Urothelium cell line (cell line): ENCODE results near the gene SF3A2.

Experiments
- DNase-seq: peaks from one replicate; pipeline ENCODE4 v3.0.0; 2011; ENCODE audit warnings: low spot score, mixed read lengths
- FAIRE-seq: peaks from 2 replicates; lab custom pipeline; 2011; peaks lifted over from hg19 to GRCh38; lab: Jason Lieb, UNC

The SF3A2 gene

DNA sequence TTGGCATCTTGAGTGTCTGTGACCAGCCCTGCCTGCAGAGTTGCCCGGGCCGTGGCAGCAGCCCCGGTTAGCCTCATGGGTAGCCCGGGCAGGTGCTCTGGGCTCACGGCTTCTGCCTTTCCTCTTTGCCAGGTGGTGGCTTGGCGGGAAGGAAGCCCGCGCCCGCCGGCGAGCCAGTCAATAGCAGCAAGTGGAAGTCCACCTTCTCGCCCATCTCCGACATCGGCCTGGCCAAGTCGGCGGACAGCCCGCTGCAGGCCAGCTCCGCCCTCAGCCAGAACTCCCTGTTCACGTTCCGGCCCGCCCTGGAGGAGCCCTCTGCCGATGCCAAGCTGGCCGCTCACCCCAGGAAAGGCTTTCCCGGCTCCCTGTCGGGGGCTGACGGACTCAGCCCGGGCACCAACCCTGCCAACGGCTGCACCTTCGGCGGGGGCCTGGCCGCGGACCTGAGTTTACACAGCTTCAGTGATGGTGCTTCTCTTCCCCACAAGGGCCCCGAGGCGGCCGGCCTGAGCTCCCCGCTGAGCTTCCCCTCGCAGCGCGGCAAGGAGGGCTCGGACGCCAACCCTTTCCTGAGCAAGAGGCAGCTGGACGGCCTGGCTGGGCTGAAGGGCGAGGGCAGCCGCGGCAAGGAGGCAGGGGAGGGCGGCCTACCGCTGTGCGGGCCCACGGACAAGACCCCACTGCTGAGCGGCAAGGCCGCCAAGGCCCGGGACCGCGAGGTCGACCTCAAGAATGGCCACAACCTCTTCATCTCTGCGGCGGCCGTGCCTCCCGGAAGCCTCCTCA, 10.4 kb upstream of the SF3A2 start:
- DNase-seq (no peak), FAIRE-seq (no peak)

DNA sequence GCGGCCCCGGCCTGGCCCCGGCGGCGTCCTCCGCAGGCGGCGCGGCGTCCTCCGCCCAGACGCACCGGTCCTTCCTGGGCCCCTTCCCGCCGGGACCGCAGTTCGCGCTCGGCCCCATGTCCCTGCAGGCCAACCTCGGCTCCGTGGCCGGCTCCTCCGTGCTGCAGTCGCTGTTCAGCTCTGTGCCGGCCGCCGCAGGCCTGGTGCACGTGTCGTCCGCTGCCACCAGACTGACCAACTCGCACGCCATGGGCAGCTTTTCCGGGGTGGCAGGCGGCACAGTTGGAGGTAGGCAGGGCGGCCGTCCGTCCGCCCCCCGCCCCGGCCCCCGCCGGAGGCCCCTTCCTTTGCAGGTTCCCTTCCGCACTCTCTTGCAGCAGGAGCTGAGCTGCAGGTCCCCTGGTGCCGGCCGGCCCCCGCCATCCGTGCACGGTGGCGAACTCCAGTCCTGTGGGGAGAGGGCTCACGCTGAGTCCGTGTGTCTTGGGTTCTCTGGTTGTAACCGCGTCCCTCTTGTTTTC, 9.7 kb upstream of the SF3A2 start:
- DNase-seq: no peak
- FAIRE-seq: no peak

DNA sequence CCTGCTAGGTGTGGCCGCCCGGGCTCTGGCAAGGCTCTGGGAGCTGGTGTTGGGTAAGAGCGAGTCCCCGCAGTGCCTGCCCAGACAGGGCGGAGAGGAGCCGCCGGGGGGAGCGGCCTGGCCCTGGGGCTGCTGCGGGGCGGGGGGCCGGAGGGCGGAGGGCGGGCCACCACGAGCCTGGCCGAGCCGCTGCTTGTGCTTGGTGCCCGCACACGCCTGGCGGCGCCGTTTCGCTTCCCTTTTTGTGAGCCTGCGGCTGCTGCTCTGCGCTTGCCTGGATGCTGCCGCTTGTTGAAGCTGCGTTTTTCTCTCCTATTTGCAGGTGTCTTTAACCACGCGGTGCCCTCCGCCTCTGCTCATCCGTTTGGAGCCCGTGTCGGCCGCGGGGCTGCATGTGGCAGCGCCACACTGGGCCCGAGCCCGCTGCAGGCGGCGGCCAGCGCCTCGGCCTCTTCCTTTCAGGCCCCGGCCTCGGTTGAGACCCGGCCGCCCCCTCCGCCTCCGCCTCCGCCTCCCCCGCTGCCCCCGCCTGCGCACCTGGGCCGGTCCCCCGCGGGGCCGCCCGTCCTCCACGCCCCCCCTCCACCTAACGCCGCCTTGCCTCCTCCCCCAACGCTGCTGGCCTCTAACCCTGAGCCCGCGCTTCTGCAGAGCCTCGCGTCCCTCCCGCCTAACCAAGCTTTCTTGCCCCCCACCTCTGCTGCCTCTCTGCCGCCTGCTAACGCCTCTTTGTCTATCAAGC, 9.0 kb upstream of the SF3A2 start:
- DNase-seq: no peak
- FAIRE-seq: no peak

DNA sequence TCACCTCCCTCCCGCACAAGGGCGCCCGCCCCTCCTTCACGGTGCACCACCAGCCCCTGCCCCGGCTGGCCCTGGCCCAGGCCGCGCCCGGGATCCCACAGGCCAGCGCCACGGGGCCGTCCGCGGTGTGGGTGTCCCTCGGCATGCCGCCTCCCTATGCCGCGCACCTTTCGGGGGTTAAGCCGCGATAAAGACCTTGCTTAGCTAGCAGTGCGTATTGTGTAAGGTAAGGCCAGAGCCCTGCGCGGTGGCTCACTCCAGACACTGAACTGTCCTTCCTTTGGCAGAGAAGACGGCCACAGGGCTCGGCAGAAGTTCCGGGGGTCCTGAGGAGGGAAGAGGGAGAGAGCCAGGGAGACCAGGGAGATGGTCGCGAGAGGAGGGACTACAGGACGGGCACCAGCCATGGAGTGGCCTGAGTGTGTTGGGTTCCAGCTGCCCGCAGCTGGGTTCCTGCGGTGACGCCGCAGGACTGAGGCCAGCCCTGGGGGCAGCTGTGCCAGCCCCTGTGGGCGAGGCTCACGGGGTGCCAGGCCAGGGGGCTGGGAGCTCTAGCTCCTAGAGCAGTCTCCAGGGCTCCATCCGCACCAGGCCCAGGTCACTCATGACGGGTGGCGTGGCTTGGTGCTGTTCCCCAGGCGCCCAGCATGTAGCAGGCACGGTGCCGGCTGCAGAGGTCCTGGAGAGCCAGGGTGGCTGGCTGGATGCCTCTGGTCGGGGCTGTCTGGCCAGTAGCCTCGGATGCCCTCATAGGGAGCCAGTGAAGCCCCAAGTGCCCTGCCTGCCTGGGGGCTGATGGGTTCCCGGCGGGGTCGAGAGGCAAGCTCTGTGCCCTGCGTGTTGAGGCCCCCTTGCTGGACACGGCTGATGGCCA, 8.2 kb upstream of the SF3A2 start:
- DNase-seq (no peak), FAIRE-seq (no peak)

- no peak for FAIRE-seq
These were observed 7.3 kb upstream of the SF3A2 start for GRCh38 chr19:2229103-2230032.

GRCh38 chr19:2230033-2230531, 6.5 kb upstream of the SF3A2 start:
- no peak for DNase-seq
- FAIRE-seq: no peak

More at GRCh38 chr19:2229103-2230032, 7.3 kb upstream of the SF3A2 start:
- DNase-seq: no peak

DNA sequence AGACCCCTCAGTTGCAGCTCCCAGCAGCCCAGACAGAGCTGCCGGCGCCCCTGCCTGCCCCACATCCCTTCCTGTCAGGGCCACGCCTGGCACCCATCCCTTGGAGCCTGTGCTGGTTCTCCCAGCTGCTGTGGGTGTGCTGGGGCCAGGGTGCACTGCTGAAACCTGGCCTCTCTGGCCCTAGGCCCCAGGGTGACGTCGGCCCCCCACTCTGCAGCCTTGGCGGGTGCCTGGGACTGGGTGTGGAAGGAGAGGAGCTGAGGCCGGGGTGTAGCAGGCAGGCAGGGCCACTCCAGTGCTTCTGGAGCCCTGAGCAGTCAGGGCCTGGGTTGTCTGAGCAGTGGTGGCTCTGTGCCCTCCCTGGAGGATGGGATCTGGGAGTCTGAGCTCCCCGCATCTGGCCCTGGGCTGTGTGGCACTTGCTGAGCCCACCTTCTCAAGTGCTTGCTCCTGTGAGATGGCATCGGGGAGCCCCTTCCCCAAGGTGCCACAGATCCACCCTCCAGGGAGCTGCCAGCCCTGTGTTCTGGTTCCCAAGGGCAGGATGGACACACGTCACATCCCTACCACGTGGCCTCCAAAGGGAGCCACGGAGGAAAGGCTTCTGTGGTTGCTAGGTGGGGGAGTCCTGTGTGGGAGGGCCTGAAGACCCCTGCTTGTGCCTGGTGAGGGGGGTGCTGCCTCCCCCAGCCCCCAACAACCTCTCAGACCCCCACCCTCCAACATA, 5.7 kb upstream of the SF3A2 start:
- no peak for DNase-seq
- FAIRE-seq: no peak

DNA sequence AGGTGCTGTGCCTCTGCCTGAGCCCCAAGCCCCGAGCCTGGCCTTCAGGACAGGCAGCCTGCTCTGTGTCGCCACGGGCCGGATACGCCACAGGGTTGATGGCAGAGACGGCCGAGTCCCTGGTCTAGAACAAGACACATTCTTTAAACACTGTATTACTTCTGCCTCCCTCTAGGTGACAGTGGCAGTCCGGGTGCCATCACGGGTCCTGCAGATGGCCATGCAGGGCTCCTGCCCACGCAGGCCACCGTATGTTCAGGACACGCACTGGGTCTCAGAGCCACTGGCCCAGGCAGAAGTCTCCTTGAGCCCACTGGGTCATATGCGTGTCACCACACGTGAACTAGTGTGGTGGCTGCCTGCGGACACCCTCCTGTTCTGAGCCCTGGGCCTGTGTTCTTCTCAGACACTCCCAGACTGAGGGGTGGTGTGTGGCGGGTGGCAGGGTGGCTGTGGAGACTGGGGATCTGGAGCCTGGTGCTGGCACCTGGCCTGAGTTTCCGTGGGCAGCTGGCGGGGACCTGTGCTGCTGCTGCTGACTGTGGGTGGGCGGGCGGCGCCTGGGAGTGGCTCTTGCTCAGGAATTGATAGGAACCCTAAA, 4.9 kb upstream of the SF3A2 start:
- peak; percentile 16 for DNase-seq
- FAIRE-seq: peak; percentile 35

GRCh38 chr19:2232286-2233151, 4.1 kb upstream of the SF3A2 start:
- no peak for DNase-seq
- no peak for FAIRE-seq

DNA sequence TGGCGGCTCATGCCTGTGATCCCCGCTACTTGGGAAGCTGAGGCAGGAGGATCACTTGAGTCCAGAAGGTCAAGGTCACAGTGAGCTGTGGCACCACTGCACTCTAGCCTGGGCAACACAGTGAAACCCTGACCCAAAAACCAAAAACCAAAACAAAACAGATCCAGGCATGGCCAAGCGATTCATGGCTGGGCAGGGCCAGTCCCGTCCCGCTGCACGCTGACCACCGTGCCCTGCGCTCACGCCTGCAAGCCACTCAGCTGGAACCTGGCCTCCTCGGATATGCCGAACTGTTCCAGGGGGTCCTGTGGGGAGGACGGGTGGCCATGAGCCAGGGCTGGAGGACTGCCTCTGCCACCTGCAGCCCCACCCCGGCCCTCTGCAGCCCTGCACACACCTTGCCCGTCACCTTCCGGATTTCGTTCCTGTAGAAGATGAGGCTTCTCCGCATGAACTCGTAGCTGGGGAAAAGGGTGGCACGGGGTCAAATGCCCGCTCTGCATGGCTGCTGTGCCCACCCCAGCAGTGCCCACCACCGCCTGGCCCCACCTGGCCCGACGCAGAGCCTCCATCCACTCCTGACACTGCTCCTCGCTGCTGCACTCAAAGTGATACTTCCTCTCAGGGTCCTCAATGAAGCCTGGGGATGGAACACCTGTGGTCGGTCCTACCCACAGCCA, 2.9 kb upstream of the SF3A2 start:
- FAIRE-seq (no peak), DNase-seq (no peak)

GRCh38 chr19:2234996-2235380, 1.6 kb upstream of the SF3A2 start:
- FAIRE-seq: no peak
- no peak for DNase-seq

- no peak for DNase-seq
- FAIRE-seq: no peak
These were observed 1.1 kb upstream of the SF3A2 start for GRCh38 chr19:2235381-2236063.

DNA sequence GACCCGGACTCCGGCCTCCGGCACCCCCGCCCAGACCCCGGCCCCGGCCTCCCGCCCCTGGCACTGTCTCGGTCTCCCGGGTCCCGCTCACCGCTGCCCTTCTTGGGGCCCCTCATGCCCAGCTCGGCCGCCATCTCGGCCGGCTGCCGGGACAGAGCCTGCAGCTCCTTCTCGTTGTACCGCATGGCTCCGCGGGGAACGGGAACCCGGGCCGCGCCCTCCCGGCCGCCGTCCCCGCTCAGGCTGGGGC, 635 bp upstream of the SF3A2 start:
- DNase-seq (no peak), FAIRE-seq (no peak)

GRCh38 chr19:2237051-2237868, 636 bp downstream of the SF3A2 start:
- no peak for FAIRE-seq
- DNase-seq: no peak

DNA sequence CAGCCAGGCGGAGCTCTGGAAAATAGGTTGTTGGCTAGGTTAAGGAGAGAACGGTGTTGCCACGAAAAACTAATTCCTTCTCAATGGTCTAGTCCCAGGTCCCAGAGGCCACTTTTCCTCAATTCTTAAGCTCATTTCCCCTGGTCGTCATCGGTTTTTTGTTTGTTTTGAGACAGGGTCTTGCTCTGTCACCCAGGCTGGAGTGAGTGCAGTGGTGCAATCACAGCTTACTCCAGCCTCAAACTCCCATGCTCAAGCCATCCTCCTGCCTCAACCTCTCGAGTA, 1.2 kb downstream of the SF3A2 start:
- DNase-seq (no peak), FAIRE-seq (no peak)

DNA sequence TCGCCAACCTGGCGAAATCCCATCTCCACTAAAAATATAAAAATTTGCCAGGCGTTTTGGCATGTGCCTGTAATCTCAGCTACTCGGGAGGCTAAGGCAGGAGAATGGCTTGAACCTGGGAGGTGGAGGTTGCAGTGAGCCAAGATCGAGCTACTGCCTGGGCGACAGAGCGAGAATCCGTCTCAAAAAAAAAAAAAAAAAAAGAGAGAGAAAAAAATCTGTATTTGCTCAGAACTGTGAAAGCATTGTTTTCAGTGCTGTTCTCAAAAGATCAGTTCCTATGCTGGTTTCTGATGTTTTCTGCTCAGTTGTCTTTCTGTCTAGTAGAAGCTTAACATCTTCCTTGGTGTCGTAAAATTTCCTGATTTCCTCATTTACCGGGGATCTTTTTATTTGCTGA, 2.5 kb downstream of the SF3A2 start:
- DNase-seq: no peak
- FAIRE-seq: no peak
